Panc1 (cell line): ENCODE results near the gene HINT3. TPM values are rescaled to one million over a fixed set of nuclear protein-coding genes. Genes with fewer than 3 reads are reported as not detected.
"Not testable (repeated sequence)": the region's sequence is repeated elsewhere in the genome, so short reads cannot be mapped to it uniquely, and the experiment has no call there.

ENCODE experiments used
- ATAC-seq: fragments of 200-7000 bp; cut with Tn5 transposase; 2 replicates; pipeline ENCODE4 v1.9.1; 2020; ENCODE audit warnings: mild to moderate bottlenecking, moderate library complexity
- BruUV-seq: library from RNA; stranded (reverse); fragments of 400-500 nt; replicated peaks from 2 replicates; lab custom pipeline; 2021; lab: Mats Ljungman, UMichigan
- CTCF ChIA-PET: fragments of 300-600 bp; sonication (Branson Sonifier 250); formaldehyde crosslinking; loops from one replicate; lab custom pipeline; 2022; ENCODE audit warnings: antibody characterized with exemption; lab: Charles Lee
- POLR2A ChIA-PET: fragments of 300-600 bp; sonication (Branson Sonifier 250); formaldehyde crosslinking; loops from one replicate; lab custom pipeline; 2022; ENCODE audit warnings: antibody characterized with exemption; lab: Charles Lee
- DNase-seq: peaks from one replicate; pipeline ENCODE4 v3.0.0-alpha.2; 2010; ENCODE audit warnings: low read depth, low spot score
- H3K27ac ChIP-seq: 2 replicates; pipeline ENCODE4 v1.5.1; 2011; ENCODE audit warnings: mild to moderate bottlenecking, low read length, inconsistent platforms
- H3K27me3 ChIP-seq: fragments of 200-500 bp; sonication (Bioruptor generic); 2 replicates; pipeline ENCODE4 v1.6.0; 2014; ENCODE audit warnings: low read length, inconsistent platforms; ENCODE audit not compliant: control insufficient read depth, insufficient read depth
- H3K36me3 ChIP-seq: fragments of 200-500 bp; sonication (Bioruptor generic); 2 replicates; pipeline ENCODE4 v1.5.1; 2014; ENCODE audit warnings: inconsistent platforms, mild to moderate bottlenecking, low read length, moderate library complexity; ENCODE audit not compliant: control insufficient read depth, insufficient read depth
- H3K4me1 ChIP-seq: 2 replicates; pipeline ENCODE4 v1.5.1; 2011; ENCODE audit warnings: inconsistent platforms, mild to moderate bottlenecking, low read length, moderate library complexity; ENCODE audit not compliant: control insufficient read depth, insufficient read depth
- H3K4me3 ChIP-seq, 2 experiments: 2 replicates each; pipeline ENCODE4 v1.5.1; 2011 to 2012; ENCODE audit warnings: low read depth in 2 of 2, low read length in 2 of 2, mild to moderate bottlenecking in 2 of 2, inconsistent platforms in 1 of 2, moderate library complexity in 1 of 2
- H3K9me3 ChIP-seq: fragments of 200-500 bp; sonication (Bioruptor generic); 2 replicates; pipeline ENCODE4 v1.5.1; 2014; ENCODE audit warnings: low read depth, mild to moderate bottlenecking, inconsistent platforms, low read length, moderate library complexity; ENCODE audit not compliant: control insufficient read depth, insufficient read depth
- POLR2AphosphoS5 ChIP-seq: IDR thresholded peaks from 2 replicates; pipeline ENCODE4 v1.6.1; 2012; ENCODE audit warnings: mild to moderate bottlenecking, low read depth, low read length, moderate library complexity
- SIN3A ChIP-seq: IDR thresholded peaks from 2 replicates; pipeline ENCODE4 v1.6.1; 2012; ENCODE audit warnings: low read depth, mild to moderate bottlenecking, low read length, moderate library complexity, borderline replicate concordance; ENCODE audit not compliant: insufficient read depth
- TCF7L2 ChIP-seq: IDR thresholded peaks from 2 replicates; pipeline ENCODE4 v1.6.1; 2011; ENCODE audit warnings: mild to moderate bottlenecking, low read depth, low read length, inconsistent platforms
- in situ Hi-C: cut with HindIII; loops from 2 replicates; pipeline ENCODE4 v1.10.0; 2016; ENCODE audit warnings: low sequenced_read_pairs, low pct_unique_long_range_greater_than_20kb
- intact Hi-C: fragments of 100-400 bp; cut with micrococcal nuclease; formaldehyde crosslinking; loops from one replicate; pipeline ENCODE4 v1.10.0; 2022; ENCODE audit not compliant: unreplicated experiment
- total RNA-seq: library from RNA; stranded (reverse); gene quantifications from one replicate; pipeline ENCODE4 v1.2.1, GENCODE V29; 2021; ENCODE audit not compliant: unreplicated experiment
- TF ChIP-seq, protein P1 (sequence below): fragments of 450-650 bp; IDR thresholded peaks from 2 replicates; pipeline ENCODE4 v1.5.1; 2017; ENCODE audit warnings: mild to moderate bottlenecking
- TF ChIP-seq, protein P2 (sequence below), 2 experiments: IDR thresholded peaks; 2 replicates each; pipeline ENCODE4 v1.6.1; 2011 to 2012; ENCODE audit warnings: low read depth in 2 of 2, control low read depth in 1 of 2, low read length in 1 of 2, mild to moderate bottlenecking in 1 of 2, moderate library complexity in 1 of 2; ENCODE audit not compliant: insufficient read depth in 1 of 2

HINT3 gene
- total RNA-seq, 1 experiment from 2014 or later = 11.5 TPM

DNA sequence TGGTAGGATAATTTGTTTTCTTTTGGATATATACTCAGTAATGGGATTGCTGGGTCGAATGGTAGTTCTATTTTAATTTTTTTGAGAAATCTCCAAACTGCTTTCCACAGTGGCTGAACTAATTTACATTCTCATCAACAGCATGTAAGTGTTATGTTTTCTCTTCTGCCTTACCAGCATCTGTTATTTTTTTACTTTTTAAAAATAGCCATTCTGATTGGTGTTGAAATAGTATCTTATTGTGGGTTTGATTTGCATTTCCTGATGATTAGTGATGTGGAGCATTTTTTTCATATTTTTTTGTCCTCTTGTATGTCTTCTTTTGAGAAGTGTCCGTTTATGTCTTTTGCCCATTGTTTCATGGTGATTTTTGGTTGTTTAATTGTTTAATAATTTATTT lies 11.9 kb downstream of the HINT3 start:
- no peaks in the 10 kb centered on the region for H3K36me3 ChIP-seq
- in situ Hi-C loops = no loop called here
- DNase-seq = no peak
- POLR2A ChIA-PET = no interaction called here
- no peak overlapping the region for H3K27ac ChIP-seq
- H3K4me1 ChIP-seq = no peaks in the 10 kb centered on the region
- no peak for TF ChIP-seq POLR2AphosphoS5
- TF ChIP-seq, protein P1, sequence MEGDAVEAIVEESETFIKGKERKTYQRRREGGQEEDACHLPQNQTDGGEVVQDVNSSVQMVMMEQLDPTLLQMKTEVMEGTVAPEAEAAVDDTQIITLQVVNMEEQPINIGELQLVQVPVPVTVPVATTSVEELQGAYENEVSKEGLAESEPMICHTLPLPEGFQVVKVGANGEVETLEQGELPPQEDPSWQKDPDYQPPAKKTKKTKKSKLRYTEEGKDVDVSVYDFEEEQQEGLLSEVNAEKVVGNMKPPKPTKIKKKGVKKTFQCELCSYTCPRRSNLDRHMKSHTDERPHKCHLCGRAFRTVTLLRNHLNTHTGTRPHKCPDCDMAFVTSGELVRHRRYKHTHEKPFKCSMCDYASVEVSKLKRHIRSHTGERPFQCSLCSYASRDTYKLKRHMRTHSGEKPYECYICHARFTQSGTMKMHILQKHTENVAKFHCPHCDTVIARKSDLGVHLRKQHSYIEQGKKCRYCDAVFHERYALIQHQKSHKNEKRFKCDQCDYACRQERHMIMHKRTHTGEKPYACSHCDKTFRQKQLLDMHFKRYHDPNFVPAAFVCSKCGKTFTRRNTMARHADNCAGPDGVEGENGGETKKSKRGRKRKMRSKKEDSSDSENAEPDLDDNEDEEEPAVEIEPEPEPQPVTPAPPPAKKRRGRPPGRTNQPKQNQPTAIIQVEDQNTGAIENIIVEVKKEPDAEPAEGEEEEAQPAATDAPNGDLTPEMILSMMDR = no peak
- no peak for TF ChIP-seq TCF7L2
- no peak for TF ChIP-seq SIN3A
- TF ChIP-seq, protein P2, sequence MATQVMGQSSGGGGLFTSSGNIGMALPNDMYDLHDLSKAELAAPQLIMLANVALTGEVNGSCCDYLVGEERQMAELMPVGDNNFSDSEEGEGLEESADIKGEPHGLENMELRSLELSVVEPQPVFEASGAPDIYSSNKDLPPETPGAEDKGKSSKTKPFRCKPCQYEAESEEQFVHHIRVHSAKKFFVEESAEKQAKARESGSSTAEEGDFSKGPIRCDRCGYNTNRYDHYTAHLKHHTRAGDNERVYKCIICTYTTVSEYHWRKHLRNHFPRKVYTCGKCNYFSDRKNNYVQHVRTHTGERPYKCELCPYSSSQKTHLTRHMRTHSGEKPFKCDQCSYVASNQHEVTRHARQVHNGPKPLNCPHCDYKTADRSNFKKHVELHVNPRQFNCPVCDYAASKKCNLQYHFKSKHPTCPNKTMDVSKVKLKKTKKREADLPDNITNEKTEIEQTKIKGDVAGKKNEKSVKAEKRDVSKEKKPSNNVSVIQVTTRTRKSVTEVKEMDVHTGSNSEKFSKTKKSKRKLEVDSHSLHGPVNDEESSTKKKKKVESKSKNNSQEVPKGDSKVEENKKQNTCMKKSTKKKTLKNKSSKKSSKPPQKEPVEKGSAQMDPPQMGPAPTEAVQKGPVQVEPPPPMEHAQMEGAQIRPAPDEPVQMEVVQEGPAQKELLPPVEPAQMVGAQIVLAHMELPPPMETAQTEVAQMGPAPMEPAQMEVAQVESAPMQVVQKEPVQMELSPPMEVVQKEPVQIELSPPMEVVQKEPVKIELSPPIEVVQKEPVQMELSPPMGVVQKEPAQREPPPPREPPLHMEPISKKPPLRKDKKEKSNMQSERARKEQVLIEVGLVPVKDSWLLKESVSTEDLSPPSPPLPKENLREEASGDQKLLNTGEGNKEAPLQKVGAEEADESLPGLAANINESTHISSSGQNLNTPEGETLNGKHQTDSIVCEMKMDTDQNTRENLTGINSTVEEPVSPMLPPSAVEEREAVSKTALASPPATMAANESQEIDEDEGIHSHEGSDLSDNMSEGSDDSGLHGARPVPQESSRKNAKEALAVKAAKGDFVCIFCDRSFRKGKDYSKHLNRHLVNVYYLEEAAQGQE (IDR thresholded peaks at IDR 0.05; ENCODE audit: insufficient read depth in 1 of 2, low read depth in 2 of 2, low read length in 1 of 2) = no peak
- no peak overlapping the region for H3K4me3 ChIP-seq
- intact Hi-C loops = no loop called here
- CTCF ChIA-PET = no interaction called here
- no peaks in the 10 kb centered on the region for H3K27me3 ChIP-seq
- ATAC-seq = no peak
- no TSS peak for BruUV-seq
- no peaks in the 10 kb centered on the region for H3K9me3 ChIP-seq

DNA sequence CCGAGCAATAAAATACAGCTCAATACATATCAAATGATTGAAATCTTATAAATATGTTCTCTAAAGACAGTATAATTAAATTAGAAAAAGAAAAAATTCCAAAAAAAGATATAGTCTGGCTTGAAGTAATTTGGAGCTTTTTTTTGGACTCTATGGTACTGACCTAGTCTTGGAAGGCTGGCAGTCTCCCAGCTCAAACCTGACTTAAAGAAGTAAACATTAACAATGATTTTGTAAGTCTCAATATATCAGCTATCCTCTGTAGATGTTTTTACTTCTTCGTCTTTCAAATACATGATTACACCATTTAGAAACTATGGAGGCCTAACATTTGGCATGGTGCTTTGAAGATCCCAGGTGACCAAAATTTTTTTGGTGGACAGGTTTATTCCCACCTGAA lies 14.2 kb downstream of the HINT3 start:
- H3K9me3 ChIP-seq = no peaks in the 10 kb centered on the region
- in situ Hi-C loops (no loop called here), intact Hi-C loops (loop anchor here (5.0 kb wide), 2 partner anchors 188 to 658 kb away; no protein-coding TSS in a partner anchor)
- H3K4me3 ChIP-seq = no peak overlapping the region
- no peak overlapping the region for H3K27ac ChIP-seq
- ATAC-seq = no peak
- BruUV-seq = no TSS peak
- ChIA-PET CTCF (interaction anchor here (0.5 to 1.2 kb wide), 2 partner anchors 14 to 181 kb away, joined by 3 to 4 read pairs; partner anchors contain the start of gene HINT3), POLR2A (no interaction called here)
- H3K4me1 ChIP-seq = no peaks in the 10 kb centered on the region
- TF ChIP-seq, protein P2 (IDR thresholded peaks at IDR 0.05; ENCODE audit: insufficient read depth in 1 of 2, low read depth in 2 of 2, low read length in 1 of 2) = no peak
- TF ChIP-seq, protein P1 = no peak
- TF ChIP-seq POLR2AphosphoS5 = no peak
- no peak for TF ChIP-seq TCF7L2
- no peak for TF ChIP-seq SIN3A
- DNase-seq = no peak
- no peaks in the 10 kb centered on the region for H3K27me3 ChIP-seq
- H3K36me3 ChIP-seq = no peaks in the 10 kb centered on the region

DNA sequence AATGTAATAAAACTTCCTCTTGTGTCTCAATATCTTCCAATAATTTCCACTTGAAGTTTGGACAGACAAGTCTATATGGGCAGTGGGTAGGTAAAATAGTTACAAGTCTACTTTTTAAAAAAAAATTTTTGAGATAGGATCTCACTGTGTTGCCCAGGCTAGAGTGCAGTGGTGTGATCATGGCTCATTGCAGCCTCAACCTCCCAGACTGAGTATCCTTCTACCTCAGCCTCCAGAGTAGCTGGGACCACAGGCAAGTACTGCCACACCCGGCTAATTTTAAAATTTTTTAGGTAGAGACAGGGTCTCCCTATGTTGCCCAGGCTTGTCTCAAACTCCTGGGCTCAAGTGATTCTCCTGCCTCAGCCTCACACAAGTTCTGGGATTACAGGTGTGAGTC lies 15.9 kb downstream of the HINT3 start:
- in situ Hi-C loops, H3K4me3 ChIP-seq, POLR2A ChIA-PET, H3K27ac ChIP-seq, CTCF ChIA-PET, H3K9me3 ChIP-seq, BruUV-seq, H3K36me3 ChIP-seq, H3K27me3 ChIP-seq, DNase-seq, ATAC-seq, H3K4me1 ChIP-seq: not testable (repeated sequence)
- intact Hi-C loops = loop anchor here (5.0 kb wide), 2 partner anchors 190 to 660 kb away; no protein-coding TSS in a partner anchor
